Fibroblast of the aortic adventitia (primary cell): Measurements from ENCODE around the gene ABHD16B. TPM values are rescaled to one million over a fixed set of nuclear protein-coding genes. Genes with fewer than 3 reads are reported as not detected.

ENCODE experiments used
- DNase-seq: peaks from one replicate; pipeline ENCODE4 v3.0.0-alpha.2; 2010; ENCODE audit warnings: low read depth
- H3K4me3 ChIP-seq: 2 replicates; pipeline ENCODE4 v1.5.1; 2011; ENCODE audit warnings: low read depth, mild to moderate bottlenecking, control low read depth, low read length, moderate library complexity
- total RNA-seq: library from RNA; depleted of rRNA; stranded (reverse); fragments of >200 nt; gene quantifications from 2 replicates; pipeline ENCODE4 v1.2.3, GENCODE V29; 2012; ENCODE audit warnings: low replicate concordance
- TF ChIP-seq, protein P1 (sequence below): IDR thresholded peaks from 2 replicates; pipeline ENCODE4 v1.5.1; 2011; ENCODE audit warnings: mild to moderate bottlenecking, low read length, control low read depth, inconsistent platforms; ENCODE audit not compliant: insufficient read depth

The ABHD16B gene
- total RNA-seq, 1 donor: not detected

- DNase-seq: no peak
- TF ChIP-seq, protein P1, sequence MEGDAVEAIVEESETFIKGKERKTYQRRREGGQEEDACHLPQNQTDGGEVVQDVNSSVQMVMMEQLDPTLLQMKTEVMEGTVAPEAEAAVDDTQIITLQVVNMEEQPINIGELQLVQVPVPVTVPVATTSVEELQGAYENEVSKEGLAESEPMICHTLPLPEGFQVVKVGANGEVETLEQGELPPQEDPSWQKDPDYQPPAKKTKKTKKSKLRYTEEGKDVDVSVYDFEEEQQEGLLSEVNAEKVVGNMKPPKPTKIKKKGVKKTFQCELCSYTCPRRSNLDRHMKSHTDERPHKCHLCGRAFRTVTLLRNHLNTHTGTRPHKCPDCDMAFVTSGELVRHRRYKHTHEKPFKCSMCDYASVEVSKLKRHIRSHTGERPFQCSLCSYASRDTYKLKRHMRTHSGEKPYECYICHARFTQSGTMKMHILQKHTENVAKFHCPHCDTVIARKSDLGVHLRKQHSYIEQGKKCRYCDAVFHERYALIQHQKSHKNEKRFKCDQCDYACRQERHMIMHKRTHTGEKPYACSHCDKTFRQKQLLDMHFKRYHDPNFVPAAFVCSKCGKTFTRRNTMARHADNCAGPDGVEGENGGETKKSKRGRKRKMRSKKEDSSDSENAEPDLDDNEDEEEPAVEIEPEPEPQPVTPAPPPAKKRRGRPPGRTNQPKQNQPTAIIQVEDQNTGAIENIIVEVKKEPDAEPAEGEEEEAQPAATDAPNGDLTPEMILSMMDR: no peak
- no peak overlapping the region for H3K4me3 ChIP-seq
These were observed 25.6 kb downstream of the ABHD16B start for GRCh38 chr20:63886921-63887320.

GRCh38 chr20:63889241-63890200 lies 28.2 kb downstream of the ABHD16B start:
- DNase-seq: no peak
- TF ChIP-seq, protein P1: no peak
- H3K4me3 ChIP-seq: no peak overlapping the region

DNA sequence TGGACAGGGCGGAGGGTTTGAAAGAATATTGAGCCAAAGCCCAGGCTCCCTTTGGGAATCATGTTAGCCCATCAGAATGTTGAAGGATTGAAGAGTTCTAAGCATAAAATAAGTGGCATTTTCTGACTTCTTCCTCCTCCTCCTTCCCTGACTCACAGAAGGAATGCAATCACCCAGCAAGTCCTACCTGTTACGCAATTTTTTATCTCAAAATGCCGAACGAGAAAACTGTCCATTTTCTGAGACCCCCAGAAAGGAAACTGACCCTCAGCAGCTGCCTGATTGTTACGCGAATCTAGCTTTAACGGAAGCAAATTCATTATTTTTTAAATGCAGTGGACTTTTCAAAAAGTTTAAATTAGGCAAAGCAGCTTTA lies 28.9 kb downstream of the ABHD16B start:
- DNase-seq: no peak
- TF ChIP-seq, protein P1: no peak
- no peak overlapping the region for H3K4me3 ChIP-seq

DNA sequence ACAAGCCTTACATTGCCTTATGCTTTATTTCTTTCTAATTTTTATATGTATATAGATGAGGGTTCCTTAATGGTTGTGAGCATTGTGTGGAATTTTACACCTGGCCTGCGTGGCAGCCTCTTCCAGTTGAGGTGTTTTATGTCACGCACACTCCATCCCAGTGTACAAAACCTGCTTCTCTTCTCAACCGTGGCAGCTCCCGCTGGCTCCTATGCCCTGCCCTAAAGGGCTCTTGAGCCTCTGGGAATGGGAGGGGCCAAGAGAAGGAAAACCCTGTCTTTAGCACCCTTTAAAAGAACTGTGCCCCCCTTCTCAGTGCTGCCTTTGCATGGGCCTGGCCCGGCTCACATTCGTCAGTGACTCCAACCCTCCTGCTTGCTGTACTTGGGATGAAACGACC lies 29.3 kb downstream of the ABHD16B start:
- DNase-seq: no peak
- H3K4me3 ChIP-seq: no peak overlapping the region
- TF ChIP-seq, protein P1: no peak

- no peak for DNase-seq
- TF ChIP-seq, protein P1: no peak
- H3K4me3 ChIP-seq: no peak overlapping the region
These were observed 30.0 kb downstream of the ABHD16B start for GRCh38 chr20:63891061-63892002.

DNA sequence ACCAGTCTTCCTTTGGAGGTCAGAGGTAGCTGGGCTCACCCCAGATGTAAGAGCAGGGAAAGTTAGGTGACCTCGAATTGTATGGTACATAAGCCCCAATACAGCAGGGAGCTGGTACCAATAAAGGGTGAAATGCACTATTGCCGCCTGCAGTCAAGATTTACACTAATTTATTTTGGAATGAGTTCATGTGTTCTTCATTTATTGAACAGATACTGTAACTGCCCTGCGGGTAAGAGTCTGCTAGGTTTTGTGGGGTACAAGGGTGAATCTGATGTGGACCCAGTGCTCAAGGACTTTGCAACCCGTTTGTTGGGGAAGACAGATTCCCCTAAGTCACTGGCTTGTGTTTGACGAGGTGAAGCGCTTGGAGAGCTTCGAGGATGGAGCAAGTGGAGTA lies 31.1 kb downstream of the ABHD16B start:
- H3K4me3 ChIP-seq: no peak overlapping the region
- TF ChIP-seq, protein P1: no peak
- no peak for DNase-seq
